Measurements from ENCODE around the gene ELL2.
"Not testable (repeated sequence)": the region's sequence is repeated elsewhere in the genome, so short reads cannot be mapped to it uniquely, and the experiment has no call there.

The ELL2 gene

DNA sequence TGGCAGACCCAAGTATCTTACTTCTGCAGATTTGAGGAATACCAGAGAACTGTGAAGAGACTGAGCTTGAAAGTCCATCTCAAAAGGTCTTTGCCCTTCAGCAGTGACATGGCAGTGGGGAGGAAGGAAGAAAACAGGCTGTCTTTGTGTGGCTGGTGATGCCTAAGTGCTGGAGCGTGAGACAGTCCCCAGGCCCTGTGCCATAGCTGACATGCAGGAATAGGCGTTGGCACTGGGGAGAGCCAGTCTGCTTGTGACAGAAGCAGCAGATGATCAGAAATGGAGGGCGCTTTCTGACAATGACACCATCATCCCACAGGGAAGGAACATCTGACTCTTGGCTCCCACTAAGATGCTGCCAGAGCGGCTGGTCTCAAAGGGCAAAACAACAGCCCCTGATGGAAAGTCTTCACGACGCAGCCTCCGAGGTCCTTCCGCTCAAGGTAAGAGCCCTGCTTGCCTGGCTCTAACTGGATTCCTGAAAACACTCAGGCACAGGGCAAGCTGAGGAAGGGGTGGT is 123.6 kb downstream of the ELL2 start:
- H3K4me3 ChIP-seq (ENCODE audit: low read length) = no peak overlapping the region
- DNase-seq (ENCODE audit: low read depth) = no peak
- TF ChIP-seq, protein P1, sequence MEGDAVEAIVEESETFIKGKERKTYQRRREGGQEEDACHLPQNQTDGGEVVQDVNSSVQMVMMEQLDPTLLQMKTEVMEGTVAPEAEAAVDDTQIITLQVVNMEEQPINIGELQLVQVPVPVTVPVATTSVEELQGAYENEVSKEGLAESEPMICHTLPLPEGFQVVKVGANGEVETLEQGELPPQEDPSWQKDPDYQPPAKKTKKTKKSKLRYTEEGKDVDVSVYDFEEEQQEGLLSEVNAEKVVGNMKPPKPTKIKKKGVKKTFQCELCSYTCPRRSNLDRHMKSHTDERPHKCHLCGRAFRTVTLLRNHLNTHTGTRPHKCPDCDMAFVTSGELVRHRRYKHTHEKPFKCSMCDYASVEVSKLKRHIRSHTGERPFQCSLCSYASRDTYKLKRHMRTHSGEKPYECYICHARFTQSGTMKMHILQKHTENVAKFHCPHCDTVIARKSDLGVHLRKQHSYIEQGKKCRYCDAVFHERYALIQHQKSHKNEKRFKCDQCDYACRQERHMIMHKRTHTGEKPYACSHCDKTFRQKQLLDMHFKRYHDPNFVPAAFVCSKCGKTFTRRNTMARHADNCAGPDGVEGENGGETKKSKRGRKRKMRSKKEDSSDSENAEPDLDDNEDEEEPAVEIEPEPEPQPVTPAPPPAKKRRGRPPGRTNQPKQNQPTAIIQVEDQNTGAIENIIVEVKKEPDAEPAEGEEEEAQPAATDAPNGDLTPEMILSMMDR (conservative IDR thresholded peaks at IDR 0.05; ENCODE audit: low read length) = no peak

DNA sequence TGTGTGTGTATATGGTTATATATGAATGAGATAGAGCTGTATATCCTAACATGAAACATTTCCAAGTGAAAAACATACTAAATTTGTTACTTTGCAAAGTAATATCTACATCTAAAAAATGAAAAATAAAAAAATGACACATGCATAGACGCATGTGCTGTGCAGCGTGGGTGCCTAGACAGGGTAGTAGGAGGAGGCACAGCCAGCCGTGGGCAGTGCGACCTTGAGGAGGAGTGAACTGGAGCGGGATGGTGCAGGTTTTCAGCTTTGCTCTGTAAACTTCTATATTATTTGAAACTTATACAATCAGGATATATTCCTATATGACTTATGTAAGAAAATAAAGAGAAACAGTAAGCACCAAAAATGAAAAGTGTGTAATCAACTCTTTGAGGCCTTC is 124.2 kb downstream of the ELL2 start:
- no peak overlapping the region for H3K4me3 ChIP-seq (ENCODE audit: low read length)
- DNase-seq (ENCODE audit: low read depth) = no peak
- TF ChIP-seq, protein P1 (conservative IDR thresholded peaks at IDR 0.05; ENCODE audit: low read length) = no peak

DNA sequence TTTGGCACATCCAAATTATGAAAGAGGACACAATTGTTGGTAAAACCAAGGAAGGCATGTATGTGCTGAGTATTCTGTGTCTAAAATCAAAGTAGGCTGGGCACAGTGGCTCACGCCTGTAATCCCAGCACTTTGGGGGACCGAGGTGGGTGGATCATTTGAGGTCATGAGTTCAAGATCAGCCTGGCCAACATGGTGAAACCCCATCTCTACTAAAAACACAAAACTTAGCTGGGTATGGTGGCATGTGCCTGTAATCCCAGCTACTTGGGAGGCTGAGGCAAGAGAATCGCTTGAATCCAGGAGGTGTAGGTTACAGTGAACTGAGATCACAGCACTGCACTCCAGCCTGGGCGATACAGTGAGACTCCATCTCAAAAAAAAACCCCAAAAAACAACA is 124.7 kb downstream of the ELL2 start:
- not testable (repeated sequence) for H3K4me3 ChIP-seq (ENCODE audit: low read length); DNase-seq (ENCODE audit: low read depth)

DNA sequence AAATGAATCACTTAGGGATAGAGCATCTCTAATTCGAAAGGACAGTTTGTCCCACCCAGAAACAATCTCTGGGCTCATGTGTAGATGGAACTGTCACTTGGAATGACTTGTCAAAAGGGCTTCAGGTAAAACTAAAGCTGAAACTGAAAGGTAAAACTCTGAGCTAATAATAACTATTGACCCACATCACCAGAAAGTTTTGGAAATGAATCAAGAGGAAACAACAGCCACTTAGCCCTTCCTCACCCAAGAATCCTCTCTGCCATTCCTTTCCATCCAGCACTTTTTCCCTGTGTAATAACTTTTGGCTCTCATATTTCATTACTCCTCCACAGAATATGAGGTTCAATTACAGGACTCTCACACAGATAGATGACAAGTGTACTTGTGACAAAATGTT is 125.1 kb downstream of the ELL2 start:
- H3K4me3 ChIP-seq (ENCODE audit: low read length) = no peak overlapping the region

DNA sequence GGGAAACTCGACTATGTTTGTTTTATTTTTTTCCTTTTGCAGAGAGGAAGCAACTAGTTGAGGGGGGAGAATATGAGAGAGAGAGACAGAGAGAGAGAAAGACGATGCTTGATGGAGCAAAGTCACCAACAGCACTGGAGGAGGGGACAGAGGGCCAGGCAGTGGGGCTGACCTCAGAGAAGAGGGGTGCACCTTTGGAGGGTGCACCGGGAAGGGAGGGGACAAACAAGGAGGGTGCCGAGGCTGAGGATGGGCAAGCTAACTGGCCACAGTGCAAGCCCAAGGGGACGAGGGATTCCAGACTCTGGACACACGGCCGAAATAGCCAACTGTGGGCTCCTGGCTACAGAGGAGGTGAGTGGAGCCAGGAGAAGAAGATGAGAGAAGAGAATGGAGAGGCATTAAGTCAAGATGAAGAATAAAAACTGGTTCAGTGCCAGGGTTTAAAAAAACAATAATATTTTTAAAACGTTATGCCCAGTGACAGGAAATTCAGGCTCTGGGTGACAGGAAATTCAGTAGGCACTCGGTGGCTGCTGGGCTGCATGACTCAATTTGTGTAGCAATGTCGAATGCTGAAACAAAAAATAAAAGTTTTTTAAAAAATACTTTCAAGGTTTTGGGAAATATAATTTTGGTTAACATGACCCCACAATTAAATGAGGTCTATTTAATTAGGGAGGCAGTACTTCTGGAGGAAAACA is 125.8 kb downstream of the ELL2 start:
- no peak for DNase-seq (ENCODE audit: low read depth)
- TF ChIP-seq, protein P1 (conservative IDR thresholded peaks at IDR 0.05; ENCODE audit: low read length) = no peak
- peak overlapping the region; percentile 67 for H3K4me3 ChIP-seq (ENCODE audit: low read length)

More for the DNA sequence above, 125.1 kb downstream of the ELL2 start:
- peak; percentile 23 for DNase-seq (ENCODE audit: low read depth)
- TF ChIP-seq, protein P1 (conservative IDR thresholded peaks at IDR 0.05; ENCODE audit: low read length) = no peak
